22Rv1 (cell line): Measurements from ENCODE around the gene MAP2K2.

Source experiments
- ZFX ChIP-seq: fragments of 450-650 bp; IDR thresholded peaks from 2 replicates; pipeline ENCODE4 v1.6.1; 2017; ENCODE audit warnings: antibody characterized with exemption, borderline replicate concordance
- TF ChIP-seq, protein P1 (sequence below): fragments of 450-650 bp; IDR thresholded peaks from 2 replicates; pipeline ENCODE4 v1.5.1; 2017; ENCODE audit warnings: mild to moderate bottlenecking

DNA sequence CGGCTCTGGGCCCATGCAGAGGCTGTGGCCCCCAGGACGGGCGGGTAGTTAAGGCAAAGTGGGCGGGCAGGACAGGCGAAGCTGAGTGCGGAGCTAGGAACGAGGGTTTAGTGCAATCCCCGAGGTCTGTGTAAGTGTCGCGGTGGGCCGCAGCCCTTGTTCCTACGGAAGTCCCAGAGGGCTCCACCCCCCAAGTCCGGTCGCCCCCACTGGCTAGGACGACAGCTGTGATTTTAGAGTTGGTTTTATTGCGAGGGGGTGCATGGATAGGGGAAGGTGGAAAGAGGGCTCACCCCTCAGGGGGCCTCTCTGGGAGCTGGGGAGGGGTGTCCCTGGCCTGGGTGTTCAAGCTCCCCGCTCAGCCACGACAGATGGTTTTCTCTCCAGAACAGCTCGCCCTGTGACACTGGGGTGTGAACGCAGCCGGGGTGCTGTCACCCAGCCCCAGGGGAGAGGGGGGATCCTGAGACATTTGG, 78.9 kb downstream of the MAP2K2 start:
- TF ChIP-seq, protein P1, sequence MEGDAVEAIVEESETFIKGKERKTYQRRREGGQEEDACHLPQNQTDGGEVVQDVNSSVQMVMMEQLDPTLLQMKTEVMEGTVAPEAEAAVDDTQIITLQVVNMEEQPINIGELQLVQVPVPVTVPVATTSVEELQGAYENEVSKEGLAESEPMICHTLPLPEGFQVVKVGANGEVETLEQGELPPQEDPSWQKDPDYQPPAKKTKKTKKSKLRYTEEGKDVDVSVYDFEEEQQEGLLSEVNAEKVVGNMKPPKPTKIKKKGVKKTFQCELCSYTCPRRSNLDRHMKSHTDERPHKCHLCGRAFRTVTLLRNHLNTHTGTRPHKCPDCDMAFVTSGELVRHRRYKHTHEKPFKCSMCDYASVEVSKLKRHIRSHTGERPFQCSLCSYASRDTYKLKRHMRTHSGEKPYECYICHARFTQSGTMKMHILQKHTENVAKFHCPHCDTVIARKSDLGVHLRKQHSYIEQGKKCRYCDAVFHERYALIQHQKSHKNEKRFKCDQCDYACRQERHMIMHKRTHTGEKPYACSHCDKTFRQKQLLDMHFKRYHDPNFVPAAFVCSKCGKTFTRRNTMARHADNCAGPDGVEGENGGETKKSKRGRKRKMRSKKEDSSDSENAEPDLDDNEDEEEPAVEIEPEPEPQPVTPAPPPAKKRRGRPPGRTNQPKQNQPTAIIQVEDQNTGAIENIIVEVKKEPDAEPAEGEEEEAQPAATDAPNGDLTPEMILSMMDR: no peak
- no peak for TF ChIP-seq ZFX
